HG03469 (cell line): Measurements from ENCODE around the gene RIGI.
"Not testable (repeated sequence)": the region's sequence is repeated elsewhere in the genome, so short reads cannot be mapped to it uniquely, and the experiment has no call there.

Source experiments
- ATAC-seq: cut with Tn5 transposase; IDR thresholded peaks from one replicate; pipeline ENCODE4 v1.9.1; 2021; ENCODE audit warnings: mild to moderate bottlenecking, moderate library complexity, moderate number of reproducible peaks; ENCODE audit not compliant: unreplicated experiment

Gene RIGI

DNA sequence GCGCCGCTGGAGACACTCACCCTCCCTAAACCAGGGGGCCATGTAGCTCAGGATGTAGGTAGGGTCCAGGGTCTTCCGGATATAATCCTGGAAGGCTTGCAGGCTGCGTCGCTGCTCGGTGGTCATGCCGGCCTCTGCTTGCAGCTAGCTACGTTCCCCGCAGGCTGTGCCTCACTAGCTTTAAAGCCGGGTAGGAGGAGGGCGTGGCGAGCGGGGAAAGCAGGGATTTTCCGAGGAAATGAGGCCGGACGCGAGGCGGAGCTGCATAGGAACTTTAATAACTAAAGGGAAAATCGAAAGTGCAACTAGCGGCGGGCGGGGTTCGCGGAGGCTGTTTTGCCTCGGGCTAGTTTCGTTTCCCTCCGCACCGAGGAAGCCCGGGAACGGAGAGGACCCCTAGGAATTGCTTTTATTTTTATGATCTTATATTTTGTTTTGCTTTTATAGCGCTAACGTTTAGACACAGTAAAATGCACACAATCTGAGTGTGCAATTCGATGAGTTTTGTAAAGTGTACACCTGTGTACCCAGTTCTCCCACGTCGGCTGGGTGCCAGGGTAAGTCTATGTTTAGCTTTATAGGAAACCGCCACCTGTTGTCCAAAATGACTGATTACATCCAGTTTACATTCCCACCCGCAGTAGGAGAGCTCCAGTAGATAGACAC, at the start of gene RIGI:
Gene RIGI, minus strand, starts transcription at position 156 of the 666 bp plus-strand sequence. Its CDS starts 30 bp downstream, at position 126.
- peak; percentile 53 for ATAC-seq

DNA sequence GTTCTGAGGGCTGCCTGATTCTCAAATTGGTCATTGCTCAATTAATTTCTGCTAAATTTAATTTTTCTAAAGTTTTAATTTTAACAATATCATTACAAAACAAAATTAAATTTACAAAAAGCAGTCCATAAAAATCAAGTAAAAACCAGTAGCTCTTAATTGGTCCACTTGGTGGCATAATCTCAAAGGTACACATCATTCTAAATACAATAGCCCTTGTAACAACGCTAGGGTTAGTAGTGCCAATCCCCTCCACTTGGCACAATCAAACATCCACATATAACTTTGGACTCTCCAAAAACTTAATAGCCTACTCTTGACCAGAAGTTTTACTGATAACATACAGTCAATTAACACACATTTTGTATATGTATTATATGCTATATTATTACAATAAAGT, 48.9 kb upstream of the RIGI start:
- ATAC-seq = no peak

DNA sequence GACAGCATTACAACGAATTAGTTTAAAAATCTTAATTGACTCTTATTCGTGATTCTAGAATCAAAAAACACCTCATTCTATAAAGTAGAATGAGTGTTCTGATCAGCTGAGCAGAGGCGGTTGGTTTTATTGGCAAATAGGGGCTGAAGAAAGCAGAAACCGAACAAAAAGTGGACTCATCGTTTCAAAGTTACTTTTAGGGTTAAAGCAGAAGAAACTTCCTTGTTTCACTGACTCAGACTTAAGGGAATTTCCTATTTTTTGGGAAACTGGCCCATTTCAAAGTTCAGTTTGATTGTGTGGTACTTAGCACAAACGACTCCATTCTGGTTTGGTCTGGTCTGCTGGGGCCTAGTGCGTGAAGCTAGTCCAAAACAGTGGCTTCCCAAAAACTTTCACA, 47.8 kb upstream of the RIGI start:
- no peak for ATAC-seq

DNA sequence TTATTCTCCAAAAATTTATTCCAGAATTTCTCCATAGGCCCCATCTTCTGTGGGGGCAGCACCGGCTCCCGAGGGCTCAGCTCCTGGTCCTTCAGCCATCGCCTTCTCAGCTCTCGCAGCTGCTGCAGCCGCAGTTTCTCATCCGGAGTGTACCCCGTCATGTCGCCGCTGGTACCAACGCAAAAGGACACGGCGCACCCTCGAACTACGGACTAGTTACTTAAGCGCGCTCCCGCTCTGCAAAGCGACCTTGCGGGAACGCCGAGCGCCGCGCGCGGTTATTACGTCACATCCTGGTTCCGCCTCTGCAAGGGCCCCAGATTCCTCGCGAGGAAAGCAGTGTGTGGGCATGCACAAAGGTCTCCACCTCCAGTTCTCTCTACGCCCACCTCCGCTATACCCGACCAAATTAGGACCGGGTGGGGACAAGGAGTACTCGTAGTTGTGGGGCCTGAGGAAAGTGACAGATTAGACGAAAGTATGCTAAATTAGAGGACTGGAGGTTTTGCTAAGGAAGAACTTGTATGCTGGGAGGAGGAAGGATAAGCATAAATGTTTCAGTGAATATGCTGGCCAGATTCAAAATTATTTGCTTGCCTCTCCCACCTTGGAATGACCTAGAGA, 47.0 kb upstream of the RIGI start, which contains the start of gene NDUFB6:
Gene NDUFB6, minus strand, starts transcription at position 260 of the 624 bp plus-strand sequence. Its CDS starts 99 bp downstream, at position 161.
- ATAC-seq = peak; percentile 75

DNA sequence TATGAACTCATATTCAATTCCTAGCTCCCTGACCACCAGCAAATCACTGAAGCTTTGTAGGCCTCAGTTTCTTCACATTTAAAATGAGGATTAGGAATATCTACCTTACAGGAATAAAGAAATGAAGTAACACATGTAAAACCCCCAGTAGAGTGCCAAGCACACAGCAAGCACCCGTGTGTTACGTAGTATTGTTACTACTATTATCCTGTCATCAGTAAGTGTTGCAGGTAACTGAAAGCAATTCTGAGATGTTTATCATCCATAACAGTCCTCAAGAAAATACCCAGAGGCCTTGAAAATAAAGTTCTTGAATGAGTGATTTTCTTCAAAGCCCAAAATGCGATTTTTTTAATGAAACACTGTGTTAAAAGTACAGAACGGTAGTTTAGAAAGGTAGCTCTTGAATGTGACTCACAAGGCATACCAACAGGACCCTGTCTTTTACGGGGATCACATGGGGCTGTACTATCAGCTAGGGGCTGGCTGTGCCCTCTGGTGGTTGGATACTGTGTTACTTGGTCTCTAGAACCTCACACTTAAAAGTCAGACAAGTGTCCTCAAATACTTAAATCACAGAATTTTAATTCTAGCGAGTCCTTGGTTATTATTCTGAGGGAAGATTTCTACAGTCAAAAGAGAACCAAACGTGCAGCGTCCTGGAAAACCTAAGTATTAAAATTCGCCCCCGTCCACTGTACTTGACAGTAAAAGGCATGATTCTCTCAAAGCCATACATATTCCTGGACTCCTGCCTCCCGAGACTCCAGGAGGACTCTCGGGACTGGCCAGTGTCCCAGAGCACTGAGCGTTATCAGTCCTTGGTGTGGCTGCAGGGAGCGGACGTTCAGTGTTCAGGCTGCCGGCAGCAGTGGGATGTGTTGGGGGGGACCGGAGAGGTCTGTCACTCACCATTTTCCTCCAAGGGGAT, 46.2 kb upstream of the RIGI start:
- peak; percentile 90 for ATAC-seq

DNA sequence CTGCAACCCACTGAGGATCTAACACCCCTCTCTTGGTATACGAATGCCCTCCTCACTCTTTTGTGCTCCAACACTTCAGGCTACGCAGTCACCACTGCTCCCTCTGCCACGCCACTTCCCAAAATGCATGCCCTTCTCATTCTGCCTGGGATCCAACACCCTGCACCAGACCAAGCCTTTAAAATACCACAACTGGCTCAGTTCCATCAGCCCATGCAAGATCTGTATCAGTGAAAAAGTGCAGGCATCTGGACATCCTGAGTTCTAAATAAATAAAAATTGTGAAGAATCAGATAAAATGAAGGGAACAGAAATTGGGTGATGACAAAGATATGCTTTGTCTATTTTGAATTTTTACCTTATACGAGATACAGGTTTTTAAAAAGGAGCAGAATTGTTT, 44.3 kb upstream of the RIGI start:
- no peak for ATAC-seq

DNA sequence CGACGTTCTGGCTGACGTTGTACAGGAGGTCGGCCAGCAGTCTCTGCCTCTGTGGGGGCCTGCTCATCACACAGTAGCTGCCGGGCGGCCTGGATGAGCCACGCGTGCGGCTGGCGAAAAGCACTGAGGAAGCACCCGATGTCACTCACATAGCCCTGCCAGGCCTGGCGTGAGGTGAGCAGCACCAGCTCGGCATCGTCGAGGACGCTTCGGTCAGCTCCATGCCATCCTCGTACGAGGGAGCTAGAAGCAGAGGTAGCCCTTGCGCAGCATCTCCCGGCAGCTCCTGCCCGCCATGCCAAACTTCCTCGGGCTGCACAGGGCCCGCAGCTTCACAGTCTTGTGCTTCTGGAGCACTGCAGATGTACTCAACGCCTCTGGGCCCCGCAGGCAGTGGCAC, 40.8 kb upstream of the RIGI start:
- no peak for ATAC-seq

DNA sequence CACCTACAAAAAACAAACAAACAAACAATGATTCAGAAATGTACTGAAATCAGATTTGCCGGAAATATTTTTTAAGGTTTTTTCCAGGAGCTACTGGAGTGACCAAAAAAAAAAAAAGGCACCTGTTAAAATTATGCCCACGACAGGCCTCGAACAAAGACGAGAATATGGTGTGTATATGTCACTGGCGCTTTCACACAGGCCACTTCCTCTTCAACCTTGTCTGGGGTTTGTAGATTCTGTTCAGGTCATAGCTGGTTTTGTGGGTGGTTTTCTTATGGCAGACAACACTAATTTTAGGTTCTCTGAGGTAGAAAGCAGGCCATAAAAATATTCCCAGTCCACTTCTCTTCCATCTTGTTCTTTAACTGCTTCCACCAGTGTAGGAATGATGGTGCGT, 40.0 kb upstream of the RIGI start:
- ATAC-seq = no peak

DNA sequence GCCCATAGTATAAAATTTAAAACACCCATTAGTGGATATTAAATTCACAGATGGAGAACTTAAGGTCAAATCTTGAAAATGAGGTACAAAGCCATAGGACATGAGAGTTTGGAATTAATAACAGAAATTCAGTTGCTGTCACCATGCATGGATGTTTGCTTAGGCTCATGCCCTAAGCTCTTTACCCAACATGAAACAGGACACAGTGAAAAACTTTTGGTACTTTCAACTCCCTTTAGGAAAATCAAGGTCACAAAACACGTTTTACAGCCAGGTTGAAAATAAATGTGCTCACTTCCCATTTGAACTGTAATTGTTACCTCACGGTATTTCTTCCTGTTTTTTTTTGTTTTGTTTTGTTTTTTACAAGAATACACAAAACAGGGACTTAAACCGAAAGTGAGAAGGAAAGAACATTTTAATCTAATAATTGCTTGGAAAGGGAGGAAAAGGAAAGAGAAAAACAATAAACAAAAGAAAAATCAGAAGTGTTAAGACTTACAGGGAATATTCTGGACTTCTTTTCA, 32.5 kb upstream of the RIGI start:
- ATAC-seq = no peak

DNA sequence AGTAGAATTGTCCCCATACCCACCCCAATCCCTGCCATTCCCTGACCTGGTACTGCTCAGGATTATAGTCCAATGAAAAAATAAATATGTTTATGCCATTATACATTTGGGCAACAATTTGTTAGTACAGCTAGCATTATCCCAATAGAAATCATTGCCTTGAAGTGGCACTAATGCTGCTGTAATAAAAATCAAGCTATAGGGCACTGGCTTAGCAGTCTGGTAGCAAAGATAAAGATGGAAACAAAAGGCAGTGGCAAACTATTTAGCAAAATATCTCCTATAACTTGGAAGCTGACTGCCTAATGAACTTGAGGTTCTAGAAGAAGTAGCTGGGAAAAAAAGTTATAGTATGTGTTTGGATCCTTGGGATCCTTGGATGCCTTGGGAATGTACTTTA, 28.6 kb upstream of the RIGI start:
- no peak for ATAC-seq

DNA sequence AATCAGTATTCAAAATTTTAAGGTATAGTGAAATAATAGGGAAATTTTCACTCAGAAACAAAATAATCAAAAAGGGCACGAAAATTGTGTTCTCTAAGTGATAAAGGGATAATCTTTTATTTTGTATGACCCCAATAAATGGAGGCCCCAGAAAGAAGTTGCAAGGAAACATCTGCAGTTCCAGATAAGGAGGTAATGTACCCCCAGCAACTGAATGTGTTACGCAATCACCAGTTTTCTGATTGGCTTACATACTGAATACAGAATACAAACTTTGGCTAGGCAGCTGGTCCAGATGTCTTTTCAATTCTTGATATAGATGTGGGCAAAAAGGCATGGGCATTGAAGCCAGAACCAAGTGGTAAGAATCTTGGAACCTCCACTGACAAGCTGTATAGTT, 28.1 kb upstream of the RIGI start:
- ATAC-seq = no peak

DNA sequence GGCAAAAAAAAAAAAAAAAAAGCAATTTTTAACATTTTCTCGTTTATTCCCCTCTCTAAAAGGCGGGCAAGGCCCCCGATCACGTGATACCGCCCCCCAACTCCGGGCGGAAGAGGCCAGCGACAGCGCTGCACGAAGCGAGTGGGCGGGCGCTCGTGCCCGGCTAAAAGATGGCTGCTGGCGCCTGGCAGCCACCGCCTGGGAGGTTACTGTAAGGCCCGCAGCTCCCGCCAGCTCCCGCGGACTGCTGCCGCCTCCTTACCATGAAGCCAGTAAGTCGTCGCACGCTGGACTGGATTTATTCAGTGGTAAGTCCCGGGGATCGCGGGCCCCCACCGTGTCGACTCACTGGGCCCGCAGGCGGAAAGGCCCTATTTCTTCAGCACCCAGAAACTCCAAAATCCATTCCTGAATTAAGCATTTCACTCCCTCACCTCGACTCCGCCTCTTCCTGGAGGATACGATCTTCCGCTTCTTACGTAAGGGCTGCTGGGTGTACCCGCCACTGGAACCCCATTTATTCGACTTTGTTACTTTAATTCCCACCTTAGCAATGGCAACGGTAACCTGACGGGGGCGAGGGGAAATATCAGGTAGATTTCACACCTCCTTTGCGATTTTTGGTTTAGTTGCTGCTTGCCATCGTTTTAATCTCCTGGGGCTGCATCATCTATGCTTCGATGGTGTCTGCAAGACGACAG, 26.3 kb upstream of the RIGI start, which contains the start of the genes SMIM27 and TOPORS:
Gene SMIM27, plus strand, starts transcription at position 156 of the 701 bp plus-strand sequence. Its CDS starts 108 bp downstream, at position 264.
Gene TOPORS, minus strand, starts transcription at position 415 of the 701 bp plus-strand sequence. Its CDS starts 150 bp downstream, at position 265.
- ATAC-seq = peak; percentile 70

DNA sequence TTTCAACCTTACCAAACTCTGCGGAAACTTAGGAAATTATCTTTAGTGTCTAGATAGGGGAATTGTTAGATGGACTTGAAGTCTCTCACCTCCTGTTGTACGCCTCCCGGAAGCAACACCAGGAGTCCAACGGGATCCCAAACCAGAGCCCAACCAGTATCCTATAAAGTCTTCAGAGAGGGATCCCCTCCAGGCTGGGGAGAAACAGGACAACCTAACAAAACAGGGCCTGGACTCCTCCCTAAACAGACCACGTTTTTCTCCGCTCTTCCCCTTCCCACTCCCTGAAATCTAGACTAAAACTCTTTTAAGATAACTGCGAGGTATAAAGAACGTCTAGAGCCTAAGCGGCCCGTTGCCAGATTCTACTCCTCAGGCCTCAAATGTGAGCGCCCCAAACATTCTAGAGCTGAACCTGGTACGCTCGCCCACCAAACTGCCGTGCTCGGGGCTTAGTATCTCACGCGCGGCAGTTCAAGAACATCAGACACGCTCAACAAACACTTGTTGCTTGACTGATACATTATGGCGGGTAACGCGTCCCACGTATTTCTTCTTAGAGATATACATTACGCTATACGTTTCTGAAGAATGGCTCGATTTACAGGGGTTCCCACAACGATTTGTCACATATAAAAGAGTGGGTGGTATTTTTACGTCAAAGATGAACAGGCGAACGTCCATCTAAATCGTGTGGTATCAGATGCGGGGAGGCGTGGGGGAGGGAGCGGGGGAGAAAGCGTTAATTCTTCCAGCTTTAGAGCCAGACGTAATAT, 25.5 kb upstream of the RIGI start:
- no peak for ATAC-seq

DNA sequence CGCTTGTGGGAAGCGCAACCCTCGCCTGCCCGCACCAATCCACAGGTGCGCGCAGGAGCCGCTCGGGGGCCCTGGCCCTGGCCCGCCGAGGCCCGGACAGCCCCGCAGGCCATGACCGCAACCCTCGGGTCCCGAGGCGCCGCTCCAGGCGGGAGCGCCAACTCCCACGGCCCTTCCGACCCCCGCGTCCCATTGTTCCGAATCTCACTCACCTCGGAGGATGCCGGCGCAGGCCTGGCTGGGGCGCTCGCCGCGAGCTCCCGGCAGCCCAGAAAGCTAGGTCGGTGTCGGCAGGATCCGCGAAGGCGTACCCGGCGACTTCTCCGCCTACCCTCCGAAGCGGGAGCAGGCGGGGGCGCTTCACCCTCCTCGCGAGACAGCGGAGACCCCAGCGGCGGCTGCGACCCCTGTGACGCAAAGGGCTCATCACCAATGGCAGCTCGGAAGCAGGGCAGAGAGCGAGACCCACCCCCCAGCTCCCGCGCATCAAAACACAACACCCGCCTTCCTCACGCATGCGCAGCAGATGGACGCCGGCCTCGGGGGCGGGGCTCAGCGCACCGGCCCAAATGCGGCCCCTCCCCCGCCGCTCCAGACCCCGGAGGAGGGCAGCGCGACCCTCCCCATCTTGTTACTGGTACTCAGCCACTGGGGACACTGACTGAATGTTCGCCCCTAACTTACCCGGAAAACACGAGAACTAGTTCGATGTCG, 24.7 kb upstream of the RIGI start:
- ATAC-seq = peak; percentile 47

DNA sequence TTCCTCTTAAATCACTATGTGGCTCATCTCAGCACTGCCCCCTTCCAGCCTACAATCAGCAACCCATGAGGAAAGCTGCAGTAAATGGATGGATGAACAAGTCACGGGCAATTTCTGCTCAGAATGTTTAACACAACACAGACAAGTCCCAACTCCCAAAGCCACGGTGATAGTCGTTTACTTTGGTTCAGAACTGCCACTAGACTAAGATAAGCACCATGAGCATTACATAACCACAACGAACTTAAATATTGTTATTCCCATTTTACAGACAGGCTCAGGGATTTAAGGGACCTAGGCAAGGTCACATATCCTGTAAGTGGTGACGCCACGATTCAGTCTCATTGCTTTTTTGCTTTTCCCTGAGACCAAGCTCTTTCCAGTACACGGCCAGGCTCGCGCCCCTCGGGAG, 24.2 kb upstream of the RIGI start:
- ATAC-seq = no peak

DNA sequence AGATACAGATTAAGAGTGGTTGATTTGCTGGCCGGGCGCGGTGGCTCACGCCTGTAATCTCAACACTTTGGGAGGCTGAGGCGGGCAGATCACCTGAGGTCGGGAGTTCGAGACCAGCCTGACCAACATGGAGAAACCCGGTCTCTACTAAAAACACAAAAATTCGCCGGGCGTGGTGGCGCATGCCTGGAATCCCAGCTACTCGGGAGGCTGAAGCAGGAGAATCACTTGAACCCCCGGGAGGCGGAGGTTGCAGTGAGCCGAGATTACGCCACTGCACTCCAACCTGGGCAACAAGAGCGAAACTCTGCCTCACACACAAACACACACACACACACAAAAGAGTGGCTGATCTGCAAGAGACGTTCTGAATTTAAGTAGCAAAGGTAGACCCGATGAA, 22.2 kb upstream of the RIGI start:
- ATAC-seq = not testable (repeated sequence)

DNA sequence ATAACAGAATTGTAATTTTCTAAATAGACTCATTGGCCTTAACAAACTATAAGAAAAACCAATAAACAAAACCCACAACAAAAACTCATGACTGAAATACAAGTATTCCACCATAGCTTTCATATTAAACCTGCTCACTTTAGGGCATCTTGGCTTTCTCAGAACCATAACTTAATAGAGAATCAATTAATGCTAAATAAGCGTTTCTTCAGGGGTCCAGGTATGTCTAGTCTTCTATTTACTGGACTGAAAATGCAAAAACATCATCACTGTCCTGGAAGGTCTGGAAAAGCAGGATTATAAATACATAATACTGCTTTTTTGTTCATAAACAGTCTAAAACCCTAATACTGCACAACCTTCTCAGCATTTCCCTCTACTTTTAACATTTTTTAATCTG, 19.9 kb upstream of the RIGI start:
- ATAC-seq = no peak

DNA sequence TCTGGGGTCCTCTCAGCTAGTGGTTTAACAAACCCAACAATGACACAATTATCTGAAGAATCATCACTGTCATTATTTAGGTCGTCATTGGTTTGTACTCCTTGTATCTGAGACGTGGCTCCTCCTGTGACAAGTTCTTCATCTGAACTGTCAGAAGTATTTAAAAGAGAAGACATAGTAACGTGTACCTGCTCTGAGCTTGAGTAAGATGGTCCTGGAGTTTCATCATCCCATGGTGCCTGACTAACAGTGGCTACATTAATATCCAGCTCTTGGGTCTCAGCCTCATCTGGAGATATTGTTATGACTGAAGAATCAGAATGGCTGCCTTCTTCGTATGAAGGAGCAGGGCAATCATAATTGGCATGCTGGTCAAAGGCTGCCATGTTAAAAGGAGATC, 17.1 kb upstream of the RIGI start:
- no peak for ATAC-seq

DNA sequence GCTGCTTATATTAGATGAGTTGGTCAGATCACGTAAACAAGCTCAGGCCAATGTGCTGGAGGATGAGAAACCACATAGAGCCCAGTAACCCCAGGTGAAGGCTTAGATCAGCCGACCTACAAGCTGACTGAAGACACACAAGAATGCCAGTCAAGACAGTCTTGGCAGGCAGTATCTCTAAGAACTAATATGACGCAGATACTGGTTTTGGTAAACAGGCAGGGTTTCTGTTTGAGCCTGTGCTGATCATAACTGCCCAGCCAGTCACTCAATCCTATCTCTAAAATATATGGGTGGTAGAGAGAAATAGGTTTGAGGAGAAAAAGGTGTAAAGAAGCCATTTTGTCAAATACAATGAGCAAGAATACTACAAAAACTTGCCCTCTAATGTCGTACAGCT, 7.8 kb upstream of the RIGI start:
- ATAC-seq = no peak
